Transverse colon (tissue), 4 donors: ENCODE measurements around the gene AMELY. TPM values are rescaled to one million over a fixed set of nuclear protein-coding genes. Genes with fewer than 3 reads are reported as not detected.

Source experiments
- DNase-seq: peaks from one replicate; pipeline ENCODE4 v3.0.0-alpha.2; 2019
- H3K27ac ChIP-seq, 4 donors: fragments of 200-600 bp; sonication (generic); 2 replicates each; pipeline ENCODE4 v1.5.1; 2016 to 2018; ENCODE audit warnings: inconsistent platforms in 4 of 4
- H3K27me3 ChIP-seq: fragments of 200-600 bp; sonication (generic); 2 replicates; pipeline ENCODE4 v1.5.1; 2017; ENCODE audit warnings: inconsistent platforms
- H3K36me3 ChIP-seq, 4 donors: fragments of 200-600 bp; sonication (generic); 2 replicates each; pipeline ENCODE4 v1.5.1; 2017 to 2019; ENCODE audit warnings: inconsistent platforms in 4 of 4
- H3K4me1 ChIP-seq, 4 donors: fragments of 200-600 bp; sonication (generic); 2 replicates each; pipeline ENCODE4 v1.5.1; 2017 to 2020; ENCODE audit warnings: inconsistent platforms in 4 of 4
- H3K4me3 ChIP-seq, 4 donors: fragments of 200-600 bp; sonication (generic); 1 replicate in 1 of 4; 2 replicates in 3 of 4; pipeline versions ENCODE4 v1.5.1 to v1.6.1; 2017 to 2019; ENCODE audit warnings: inconsistent platforms in 4 of 4
- H3K9me3 ChIP-seq, 2 donors: fragments of 200-600 bp; sonication (generic); 2 replicates each; pipeline ENCODE4 v1.5.1; 2017 to 2019; ENCODE audit warnings: inconsistent platforms in 2 of 2
- EP300 ChIP-seq: sonication (generic); formaldehyde crosslinking; IDR thresholded peaks from one replicate; pipeline ENCODE4 v1.6.1; 2017; ENCODE audit warnings: antibody characterized with exemption, low read depth
- POLR2A ChIP-seq: fragments of 450-650 bp; IDR thresholded peaks from one replicate; pipeline ENCODE4 v1.6.1; 2016; ENCODE audit warnings: antibody characterized with exemption, mild to moderate bottlenecking, moderate library complexity
- POLR2AphosphoS5 ChIP-seq, 3 donors: sonication (generic); formaldehyde crosslinking; IDR thresholded peaks; one replicate each; pipeline ENCODE4 v1.6.1; 2016; ENCODE audit warnings: antibody characterized with exemption in 3 of 3
- WGBS, 2 donors: methylation state at CpG; one replicate each; pipeline ENCODE4 v1.1.5; 2018; ENCODE audit warnings: low coverage in 1 of 2; 5-methylcytosine and 5-hydroxymethylcytosine counted together
- in situ Hi-C, 4 donors: fragments of 200-750 bp; cut with MboI; loops; one replicate each; pipeline versions ENCODE4 v1.15.0 to v1.15.1; 2017; ENCODE audit warnings: low sequenced_read_pairs in 3 of 4, low pct_ligation_motif_present in 1 of 4, low pct_unique_long_range_greater_than_20kb in 1 of 4
- intact Hi-C: fragments of 100-400 bp; cut with DNase I; formaldehyde crosslinking; loops from one replicate; pipeline ENCODE4 v1.15.1; 2023; ENCODE audit warnings: low total_unique reads
- total RNA-seq, 4 donors: library from RNA; depleted of rRNA; stranded (reverse); fragments of >200 nt; gene quantifications; one replicate each; pipeline ENCODE4 v1.1.0, GENCODE V29; 2016
- TF ChIP-seq, protein P1 (sequence below), 5 experiments: fragments of 200-600 bp in 3 of 5; fragments of 450-650 bp in 2 of 5; sonication (generic) in 3 of 5; IDR thresholded peaks; 1 replicate in 2 of 5; 2 replicates in 3 of 5; pipeline ENCODE4 v1.5.1; 2016 to 2017; ENCODE audit warnings: antibody characterized with exemption in 5 of 5, inconsistent platforms in 3 of 5, mild to moderate bottlenecking in 2 of 5, moderate library complexity in 1 of 5

Gene AMELY
- total RNA-seq, result not detected

GRCh38 chrY:6911253-6911881 lies at the start of gene AMELY:
Gene AMELY (minus strand): TSS chrY:6911752. CDS start chrY:6872608, 39,144 bp downstream.
- no CpG with 5 or more reads among the region's 52 CpGs for WGBS, 2 donors
- TF ChIP-seq POLR2A, result no peak
- TF ChIP-seq POLR2AphosphoS5 (IDR thresholded peaks at IDR 0.05), result no peak
- TF ChIP-seq, protein P1, sequence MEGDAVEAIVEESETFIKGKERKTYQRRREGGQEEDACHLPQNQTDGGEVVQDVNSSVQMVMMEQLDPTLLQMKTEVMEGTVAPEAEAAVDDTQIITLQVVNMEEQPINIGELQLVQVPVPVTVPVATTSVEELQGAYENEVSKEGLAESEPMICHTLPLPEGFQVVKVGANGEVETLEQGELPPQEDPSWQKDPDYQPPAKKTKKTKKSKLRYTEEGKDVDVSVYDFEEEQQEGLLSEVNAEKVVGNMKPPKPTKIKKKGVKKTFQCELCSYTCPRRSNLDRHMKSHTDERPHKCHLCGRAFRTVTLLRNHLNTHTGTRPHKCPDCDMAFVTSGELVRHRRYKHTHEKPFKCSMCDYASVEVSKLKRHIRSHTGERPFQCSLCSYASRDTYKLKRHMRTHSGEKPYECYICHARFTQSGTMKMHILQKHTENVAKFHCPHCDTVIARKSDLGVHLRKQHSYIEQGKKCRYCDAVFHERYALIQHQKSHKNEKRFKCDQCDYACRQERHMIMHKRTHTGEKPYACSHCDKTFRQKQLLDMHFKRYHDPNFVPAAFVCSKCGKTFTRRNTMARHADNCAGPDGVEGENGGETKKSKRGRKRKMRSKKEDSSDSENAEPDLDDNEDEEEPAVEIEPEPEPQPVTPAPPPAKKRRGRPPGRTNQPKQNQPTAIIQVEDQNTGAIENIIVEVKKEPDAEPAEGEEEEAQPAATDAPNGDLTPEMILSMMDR (IDR thresholded peaks at IDR 0.05), result no peak
- TF ChIP-seq EP300, result no peak
- no peak for DNase-seq

DNA sequence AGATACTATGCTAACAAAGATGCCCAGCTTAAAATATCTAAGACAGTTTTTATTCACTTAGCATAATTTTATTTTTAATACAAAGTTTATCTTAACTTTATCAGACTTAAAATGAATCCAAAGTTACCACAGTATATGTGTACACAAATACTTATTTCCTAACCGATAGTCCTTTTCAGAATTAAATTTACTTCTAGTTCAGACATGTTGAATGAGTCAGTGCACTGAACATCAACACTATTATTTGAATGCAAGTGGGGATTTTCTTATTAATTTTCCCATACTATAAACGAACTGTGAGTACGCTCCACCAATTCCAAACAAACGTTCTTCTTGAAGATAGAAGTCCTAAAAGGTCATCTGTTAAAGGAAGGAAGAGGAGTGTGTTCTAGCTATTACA lies 38.4 kb upstream of the AMELY start:
- H3K9me3 ChIP-seq, result no peaks in the 10 kb centered on the region
- H3K27me3 ChIP-seq, result no peaks in the 10 kb centered on the region
- in situ Hi-C loops (no loop called here), intact Hi-C loops (no loop called here)
- 87% methylated on average over 3 of the region's 4 CpGs; no CpG with 5 or more reads in 1 of the 2 donors for WGBS, 2 donors
- H3K27ac ChIP-seq, result no peak overlapping the region
- H3K4me1 ChIP-seq, result no peaks in the 10 kb centered on the region
- TF ChIP-seq, protein P1 (IDR thresholded peaks at IDR 0.05), result no peak
- TF ChIP-seq POLR2A (no peak), POLR2AphosphoS5 (IDR thresholded peaks at IDR 0.05) (no peak), EP300 (no peak)
- no peaks in the 10 kb centered on the region for H3K36me3 ChIP-seq
- no peak for DNase-seq
- no peak overlapping the region for H3K4me3 ChIP-seq

More at GRCh38 chrY:6911253-6911881, at the start of gene AMELY:
- Histone ChIP-seq H3K9me3 (no peaks in the 10 kb centered on the region), H3K27me3 (peaks cover 13% of the 10 kb centered on the region), H3K4me3 (peak within 1 kb of the TSS in 2 of 4 donors; percentile 35 to 52), H3K4me1 (peaks cover 0 to 3% (median 0%) of the 10 kb centered on the region in 4 donors), H3K27ac (no peak within 1 kb of the TSS), H3K36me3 (no peaks in the 10 kb centered on the region)
- intact Hi-C loops (no loop called here), in situ Hi-C loops (no loop called here)

GRCh38 chrY:6948378-6948777 lies 36.8 kb upstream of the AMELY start:
- 93% methylated on average over 3 of the region's 13 CpGs; no CpG with 5 or more reads in 1 of the 2 donors for WGBS, 2 donors
- no peaks in the 10 kb centered on the region for H3K9me3 ChIP-seq
- intact Hi-C loops, result no loop called here
- in situ Hi-C loops, result no loop called here
- no peak overlapping the region for H3K4me3 ChIP-seq
- DNase-seq, result no peak
- no peaks in the 10 kb centered on the region for H3K36me3 ChIP-seq
- TF ChIP-seq, protein P1 (IDR thresholded peaks at IDR 0.05), result no peak
- TF ChIP-seq POLR2AphosphoS5 (IDR thresholded peaks at IDR 0.05) (no peak), EP300 (no peak), POLR2A (no peak)
- no peaks in the 10 kb centered on the region for H3K27me3 ChIP-seq
- no peaks in the 10 kb centered on the region for H3K4me1 ChIP-seq
- no peak overlapping the region for H3K27ac ChIP-seq

- H3K36me3 ChIP-seq, result no peaks in the 10 kb centered on the region
- in situ Hi-C loops (no loop called here), intact Hi-C loops (no loop called here)
- no peak overlapping the region for H3K27ac ChIP-seq
- no peaks in the 10 kb centered on the region for H3K27me3 ChIP-seq
- no peaks in the 10 kb centered on the region for H3K4me1 ChIP-seq
- TF ChIP-seq POLR2AphosphoS5 (IDR thresholded peaks at IDR 0.05) (no peak), POLR2A (no peak), EP300 (no peak)
- TF ChIP-seq, protein P1 (IDR thresholded peaks at IDR 0.05), result peak in 2 of 5 experiments; percentile 8 to 18
- no peak overlapping the region for H3K4me3 ChIP-seq
- H3K9me3 ChIP-seq, result no peaks in the 10 kb centered on the region
- no peak for DNase-seq
These were observed 36.1 kb upstream of the AMELY start for GRCh38 chrY:6947695-6948094.
